Fibroblast of skin of right quadriceps (primary cell): ENCODE results near the gene TBX6.

Source experiments
- DNase-seq: peaks from one replicate; pipeline ENCODE4 v3.0.0-alpha.2; 2013

Gene TBX6

DNA sequence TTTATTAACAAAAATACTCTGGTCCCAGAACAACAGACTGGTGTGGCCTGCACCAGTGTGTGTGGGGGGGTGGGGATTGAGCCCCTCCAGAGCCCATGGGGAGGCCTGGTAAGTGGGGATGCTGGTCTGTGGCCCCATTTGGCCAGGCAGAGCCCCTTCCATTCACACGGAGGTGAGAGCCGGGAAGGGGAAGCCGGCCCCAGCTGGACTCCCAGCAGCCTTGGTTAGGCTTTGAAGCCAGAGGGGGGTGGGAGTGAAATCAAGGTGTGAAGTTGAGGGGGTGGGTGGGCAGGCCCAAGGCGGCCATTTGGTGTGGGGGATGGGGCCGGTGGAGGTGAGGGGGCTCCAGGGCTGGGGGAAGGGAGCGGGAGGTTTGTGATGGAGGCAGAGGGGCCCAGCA lies 5.9 kb downstream of the TBX6 start:
- no peak for DNase-seq

DNA sequence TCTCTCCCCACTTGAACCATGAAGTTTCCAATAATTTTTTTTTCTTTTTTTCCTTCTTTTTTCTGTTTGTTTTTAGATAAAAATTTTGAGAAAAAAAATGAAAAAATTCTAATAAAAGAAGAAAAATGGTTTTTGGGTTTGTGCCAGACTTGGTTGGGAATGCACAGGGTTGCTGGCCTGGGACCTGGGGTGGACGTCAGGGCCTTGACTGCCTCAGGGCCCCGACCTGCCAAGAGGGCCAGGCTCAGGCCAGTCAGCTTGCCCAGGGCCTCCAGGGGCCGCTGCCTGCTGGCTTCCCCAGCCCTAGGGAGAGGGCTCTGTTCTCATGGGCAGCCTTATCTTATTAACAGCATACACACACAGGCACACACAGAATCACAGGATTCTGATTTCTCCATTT lies 6.5 kb downstream of the TBX6 start:
- DNase-seq = no peak

DNA sequence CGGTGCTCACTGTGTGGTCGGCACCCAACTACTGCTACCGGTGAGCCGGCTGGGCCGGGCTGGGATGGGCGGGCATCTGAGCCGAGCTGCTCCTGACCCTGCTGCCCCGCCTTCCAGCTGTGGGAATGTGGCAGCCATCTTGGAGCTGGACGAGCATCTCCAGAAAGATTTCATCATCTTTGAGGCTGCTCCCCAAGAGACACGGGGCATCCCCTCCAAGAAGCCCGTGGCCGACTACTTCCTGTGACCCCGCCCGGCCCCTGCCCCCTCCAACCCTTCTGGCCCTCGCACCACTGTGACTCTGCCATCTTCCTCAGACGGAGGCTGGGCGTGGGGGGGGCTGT lies 6.9 kb downstream of the TBX6 start:
- no peak for DNase-seq

DNA sequence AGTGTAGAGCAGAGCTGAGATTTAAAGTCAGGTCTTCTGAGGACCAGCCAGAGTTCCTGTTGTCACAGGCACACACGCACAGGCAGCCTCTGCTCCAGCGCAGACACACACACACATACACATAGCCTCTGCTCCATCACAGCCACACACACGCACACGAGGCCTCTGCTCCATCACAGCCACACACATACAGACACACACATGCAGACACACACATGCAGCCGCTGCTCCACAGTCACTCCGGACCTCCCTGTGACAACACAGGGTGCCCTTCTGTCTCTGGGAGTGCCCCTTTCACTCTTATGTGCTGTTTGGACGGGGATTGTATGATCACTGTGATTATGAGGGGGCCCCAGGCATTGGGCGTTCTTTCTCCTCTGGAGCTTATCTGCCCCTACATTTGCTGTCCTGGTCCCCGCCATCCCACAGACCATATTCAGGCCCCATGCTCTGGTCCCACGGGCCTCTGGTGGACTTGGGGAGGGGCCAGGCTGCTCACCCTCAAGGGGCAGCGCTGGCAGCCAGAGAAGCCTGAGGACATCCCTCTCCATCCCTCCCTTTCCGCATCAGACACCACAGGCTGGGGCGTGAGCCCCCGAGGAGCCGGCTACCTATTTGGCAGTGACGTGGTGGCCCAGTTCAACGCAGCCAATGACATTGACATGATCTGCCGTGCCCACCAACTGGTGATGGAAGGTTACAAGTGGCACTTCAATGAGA lies 7.5 kb downstream of the TBX6 start:
- no peak for DNase-seq

DNA sequence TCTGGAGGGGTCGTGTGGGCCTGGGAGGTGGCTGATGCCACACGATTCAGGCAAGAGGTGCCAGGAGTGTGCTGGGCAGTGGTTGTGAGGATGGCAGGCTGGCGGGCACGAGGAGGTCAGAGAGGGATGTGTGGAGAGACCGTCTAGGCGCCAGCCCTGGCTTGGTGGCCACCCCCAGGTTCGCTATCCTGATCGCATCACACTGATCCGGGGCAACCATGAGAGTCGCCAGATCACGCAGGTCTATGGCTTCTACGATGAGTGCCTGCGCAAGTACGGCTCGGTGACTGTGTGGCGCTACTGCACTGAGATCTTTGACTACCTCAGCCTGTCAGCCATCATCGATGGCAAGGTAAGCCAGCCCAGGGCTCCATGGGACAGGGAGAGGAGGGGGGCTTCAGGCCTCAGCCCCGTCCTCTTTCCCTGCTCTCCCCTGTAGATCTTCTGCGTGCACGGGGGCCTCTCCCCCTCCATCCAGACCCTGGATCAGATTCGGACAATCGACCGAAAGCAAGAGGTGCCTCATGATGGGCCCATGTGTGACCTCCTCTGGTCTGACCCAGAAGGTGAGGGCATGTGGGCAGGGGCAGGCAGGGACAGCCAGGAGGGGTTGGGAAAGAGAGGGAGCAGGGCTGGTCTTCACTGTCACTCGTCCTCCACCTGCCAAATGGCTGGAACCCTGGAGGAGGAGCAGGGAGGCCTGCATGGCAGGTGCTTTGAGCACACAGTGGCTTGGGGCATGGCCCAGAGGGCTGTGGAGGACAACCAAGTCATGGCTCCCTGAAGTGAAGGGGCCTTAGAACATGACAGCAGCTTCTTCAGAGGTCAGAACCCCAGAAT lies 8.3 kb downstream of the TBX6 start:
- DNase-seq = no peak

DNA sequence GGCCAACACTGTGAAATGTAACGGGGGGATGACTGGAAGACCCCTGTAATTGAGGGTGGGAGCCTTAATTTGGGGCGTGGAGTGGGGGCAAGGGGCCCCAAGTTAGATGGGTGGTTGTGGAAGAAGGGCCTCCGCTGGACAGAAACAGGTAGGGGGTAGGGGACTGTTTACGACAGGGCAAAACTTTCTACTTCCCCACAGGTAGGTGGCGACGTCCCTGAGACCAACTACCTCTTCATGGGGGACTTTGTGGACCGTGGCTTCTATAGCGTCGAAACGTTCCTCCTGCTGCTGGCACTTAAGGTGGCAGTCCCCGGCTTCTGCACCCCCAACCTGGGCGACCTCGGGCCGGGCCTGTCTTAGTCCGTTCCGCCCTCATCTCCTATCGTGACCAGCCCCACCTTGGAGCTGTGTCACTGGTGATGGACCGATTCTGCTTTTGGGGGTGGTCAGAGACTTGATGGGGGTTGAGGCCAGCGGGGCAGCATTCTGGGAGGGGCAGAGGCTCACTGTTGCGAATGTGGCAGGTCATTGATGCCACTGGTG lies 9.1 kb downstream of the TBX6 start:
- DNase-seq = no peak

DNA sequence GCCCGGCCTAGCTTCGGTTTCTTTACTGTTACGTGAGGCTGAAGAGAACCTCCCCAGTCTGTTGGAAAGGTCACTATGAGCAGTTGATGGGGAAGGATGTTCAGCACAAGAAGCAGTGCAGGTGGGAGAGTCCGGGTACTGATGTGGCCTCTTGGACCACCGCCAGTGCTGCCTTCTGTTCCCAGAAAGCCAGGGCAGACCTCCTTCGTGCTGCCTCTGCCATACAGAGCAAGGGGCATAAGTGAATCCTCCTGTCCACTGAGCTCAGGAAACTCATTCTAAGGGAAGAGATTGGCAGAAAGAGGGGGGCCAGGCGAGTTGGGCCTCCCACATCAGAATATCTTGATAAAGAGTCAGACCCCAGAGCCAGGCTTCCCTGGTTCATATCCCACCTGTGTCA lies 12.2 kb downstream of the TBX6 start:
- no peak for DNase-seq

DNA sequence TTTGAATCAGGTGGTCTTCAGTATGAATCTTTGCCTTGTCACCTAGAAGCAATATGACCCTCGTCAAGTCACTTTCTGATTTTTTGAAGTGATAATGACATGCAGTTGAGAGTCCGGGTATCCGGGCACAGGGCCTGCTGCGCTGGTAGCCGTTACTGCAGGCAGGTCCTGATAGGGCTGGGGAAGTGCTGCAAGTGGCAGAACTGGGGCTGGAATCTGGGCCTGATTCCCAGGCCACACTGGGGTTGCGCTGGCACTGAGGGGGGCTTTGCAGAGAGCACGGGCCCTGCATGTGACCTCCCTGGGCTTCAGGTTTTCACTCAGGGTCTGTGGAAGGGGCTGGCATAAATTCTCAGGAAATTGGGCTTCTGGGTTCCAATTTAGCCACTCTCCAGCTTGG lies 13.0 kb downstream of the TBX6 start:
- DNase-seq = no peak

DNA sequence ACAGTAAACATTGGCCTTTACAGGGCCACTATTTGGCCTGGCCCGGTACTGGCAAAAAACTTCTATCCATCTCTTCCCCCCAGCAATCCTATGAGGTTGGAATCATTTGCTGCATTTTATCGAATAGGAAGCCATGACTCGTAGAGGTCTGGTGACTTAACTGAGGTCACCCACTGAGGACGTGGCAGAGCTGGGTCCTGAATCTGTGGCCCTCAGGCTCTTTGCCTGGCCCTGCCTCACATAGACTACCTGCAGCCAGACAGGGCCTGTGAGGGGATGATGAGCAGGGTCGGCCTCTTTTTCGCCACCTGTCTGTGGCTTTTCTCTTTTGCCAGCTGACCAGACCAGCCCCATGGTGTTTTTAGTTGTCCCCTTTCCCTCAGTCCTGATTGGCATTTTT lies 14.1 kb downstream of the TBX6 start:
- no peak for DNase-seq

DNA sequence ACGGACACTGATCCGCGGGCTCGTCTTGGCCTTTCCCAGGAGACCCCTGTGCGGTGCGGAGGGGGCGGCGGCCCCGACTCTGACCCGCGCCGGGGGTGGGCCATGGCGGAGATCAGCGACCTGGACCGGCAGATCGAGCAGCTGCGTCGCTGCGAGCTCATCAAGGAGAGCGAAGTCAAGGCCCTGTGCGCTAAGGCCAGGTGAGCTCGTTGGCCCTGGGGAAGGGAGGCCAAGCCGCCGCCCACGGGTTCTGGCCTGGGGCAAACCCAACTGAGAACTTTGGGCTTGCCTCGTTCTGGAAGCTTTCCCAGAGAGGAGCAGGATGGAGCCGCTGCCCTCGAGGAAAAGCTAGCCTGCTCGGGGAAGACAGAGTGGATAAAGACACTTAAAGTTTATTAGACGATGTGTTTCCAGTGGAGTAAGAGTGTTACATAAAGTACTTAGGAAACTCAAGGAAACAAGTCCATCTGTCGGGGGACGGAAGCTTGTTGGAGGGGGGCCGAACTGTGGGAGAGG lies 15.4 kb downstream of the TBX6 start:
- no peak for DNase-seq

DNA sequence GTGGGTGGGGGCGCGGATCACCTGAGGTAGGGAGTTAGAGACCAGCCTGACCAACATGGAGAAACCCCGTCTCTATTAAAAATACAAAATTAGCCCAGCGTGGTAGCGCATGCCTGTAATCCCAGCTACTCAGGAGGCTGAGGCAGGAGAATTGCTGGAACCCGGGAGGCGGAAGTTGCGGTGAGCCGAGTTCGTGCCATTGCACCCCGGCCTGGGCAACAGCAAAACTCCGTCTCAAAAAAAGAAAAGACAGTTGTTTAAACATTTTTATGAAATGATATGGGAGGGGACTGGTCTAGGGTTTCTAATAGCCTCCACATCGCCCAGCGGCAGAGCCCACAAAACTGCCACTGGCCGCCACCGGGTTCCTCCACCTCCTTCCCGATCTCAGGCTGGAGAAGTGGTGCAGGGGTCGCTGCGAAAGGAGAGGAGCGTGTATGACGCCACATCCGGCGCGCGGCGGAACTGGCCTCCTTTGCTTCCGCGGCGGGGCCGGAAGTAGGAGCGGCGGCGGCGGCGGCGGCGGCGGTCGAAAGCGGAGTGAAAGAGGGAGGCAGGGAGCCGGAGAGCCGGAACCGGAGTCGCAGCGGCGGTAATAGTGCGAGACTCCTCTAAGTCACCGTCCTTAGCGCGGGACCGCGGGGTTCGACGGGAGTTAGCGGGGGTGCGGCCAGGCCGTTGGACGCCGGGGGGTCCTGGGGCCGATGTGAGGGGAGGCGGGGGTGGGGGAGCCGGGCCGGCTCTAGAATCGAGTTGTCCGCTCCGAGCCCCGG lies 16.0 kb downstream of the TBX6 start, which contains the start of gene PPP4C:
TSS of gene PPP4C (plus strand) at position 492 of the 773 bp plus-strand sequence. CDS start 384 bp downstream, outside the sequence.
- peak; percentile 86 for DNase-seq

DNA sequence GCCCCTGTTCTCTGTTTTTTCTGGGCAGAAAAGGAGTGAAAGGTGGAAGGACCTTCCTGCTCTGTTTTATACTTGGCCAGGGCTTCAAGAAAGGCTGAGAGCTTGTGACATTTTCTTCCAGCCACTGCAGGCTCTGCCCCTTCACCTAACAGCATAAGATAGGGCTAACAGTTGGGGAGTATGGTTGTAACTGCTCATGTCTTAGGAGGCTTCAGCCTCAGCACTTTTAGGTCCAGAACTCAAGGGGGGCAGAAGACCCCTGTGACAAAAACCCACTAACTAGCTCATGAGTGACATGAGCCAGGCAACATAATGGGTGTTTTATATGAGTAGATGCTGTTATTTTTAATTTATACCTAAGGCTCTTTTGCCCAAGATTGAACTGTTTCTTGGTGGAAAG lies 21.2 kb downstream of the TBX6 start:
- no peak for DNase-seq

DNA sequence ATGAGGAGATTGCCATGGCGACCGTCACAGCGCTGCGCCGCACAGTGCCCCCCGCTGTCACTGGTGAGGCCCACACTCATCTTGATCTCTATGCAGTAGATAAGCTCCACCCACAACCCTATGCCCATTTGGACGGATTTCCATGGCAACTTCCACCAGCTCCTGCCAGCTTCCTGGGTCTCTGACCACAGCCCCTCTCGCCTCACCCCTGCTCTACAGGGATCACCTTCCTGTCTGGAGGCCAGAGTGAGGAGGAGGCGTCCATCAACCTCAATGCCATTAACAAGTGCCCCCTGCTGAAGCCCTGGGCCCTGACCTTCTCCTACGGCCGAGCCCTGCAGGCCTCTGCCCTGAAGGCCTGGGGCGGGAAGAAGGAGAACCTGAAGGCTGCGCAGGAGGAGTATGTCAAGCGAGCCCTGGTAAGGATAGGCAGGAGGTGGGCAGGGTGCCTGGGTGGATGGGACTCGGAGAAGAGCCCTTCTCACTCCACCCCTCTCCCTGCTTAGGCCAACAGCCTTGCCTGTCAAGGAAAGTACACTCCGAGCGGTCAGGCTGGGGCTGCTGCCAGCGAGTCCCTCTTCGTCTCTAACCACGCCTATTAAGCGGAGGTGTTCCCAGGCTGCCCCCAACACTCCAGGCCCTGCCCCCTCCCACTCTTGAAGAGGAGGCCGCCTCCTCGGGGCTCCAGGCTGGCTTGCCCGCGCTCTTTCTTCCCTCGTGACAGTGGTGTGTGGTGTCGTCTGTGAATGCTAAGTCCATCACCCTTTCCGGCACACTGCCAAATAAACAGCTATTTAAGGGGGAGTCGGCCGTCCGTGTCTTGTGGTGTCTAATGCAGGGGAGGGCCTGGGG lies 21.9 kb downstream of the TBX6 start:
- DNase-seq = no peak

DNA sequence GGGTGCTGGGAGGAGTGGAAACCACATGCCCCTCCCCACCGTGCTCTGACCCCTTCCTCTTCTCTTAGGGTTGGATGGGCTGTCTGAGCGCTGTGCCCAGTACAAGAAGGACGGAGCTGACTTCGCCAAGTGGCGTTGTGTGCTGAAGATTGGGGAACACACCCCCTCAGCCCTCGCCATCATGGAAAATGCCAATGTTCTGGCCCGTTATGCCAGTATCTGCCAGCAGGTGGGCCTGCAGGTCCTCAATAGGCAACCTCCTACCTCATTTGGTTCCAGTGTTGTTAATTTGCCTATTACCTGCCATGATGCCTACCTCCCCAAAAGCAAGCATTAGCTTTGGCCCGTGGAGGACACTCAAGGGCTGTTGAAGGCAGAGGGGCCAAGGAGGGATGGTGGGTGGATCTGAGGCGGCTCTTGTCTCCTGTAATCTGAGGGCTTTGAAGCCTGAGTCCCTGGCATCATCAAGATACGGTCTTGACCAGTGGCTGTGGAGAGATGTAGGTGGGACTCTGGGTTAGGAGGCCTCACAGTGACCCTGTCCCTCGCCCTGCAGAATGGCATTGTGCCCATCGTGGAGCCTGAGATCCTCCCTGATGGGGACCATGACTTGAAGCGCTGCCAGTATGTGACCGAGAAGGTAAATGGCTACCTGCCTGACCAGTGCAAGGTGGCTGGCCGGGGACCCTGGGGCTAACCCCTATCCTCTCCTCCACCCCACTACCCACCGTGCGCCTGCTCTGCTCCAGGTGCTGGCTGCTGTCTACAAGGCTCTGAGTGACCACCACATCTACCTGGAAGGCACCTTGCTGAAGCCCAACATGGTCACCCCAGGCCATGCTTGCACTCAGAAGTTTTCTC lies 22.7 kb downstream of the TBX6 start:
- DNase-seq = no peak

DNA sequence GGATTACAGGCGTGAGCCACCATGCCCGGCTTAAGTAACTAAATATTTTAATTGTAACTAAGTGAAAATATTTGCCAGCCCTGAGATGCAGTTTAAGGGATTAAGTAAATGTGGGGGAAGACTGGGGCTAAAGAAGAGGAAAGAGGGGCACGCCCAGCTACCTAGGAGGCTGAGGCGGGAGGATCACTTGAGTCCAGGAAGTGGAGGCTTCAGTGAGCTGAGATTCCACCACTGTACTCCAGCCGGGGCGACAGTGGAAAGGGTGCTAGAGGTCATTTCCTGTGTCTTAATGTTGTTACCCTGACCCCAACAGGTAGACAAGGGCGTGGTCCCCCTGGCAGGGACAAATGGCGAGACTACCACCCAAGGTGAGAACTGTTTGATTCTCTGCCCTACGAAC lies 23.4 kb downstream of the TBX6 start:
- DNase-seq = no peak

DNA sequence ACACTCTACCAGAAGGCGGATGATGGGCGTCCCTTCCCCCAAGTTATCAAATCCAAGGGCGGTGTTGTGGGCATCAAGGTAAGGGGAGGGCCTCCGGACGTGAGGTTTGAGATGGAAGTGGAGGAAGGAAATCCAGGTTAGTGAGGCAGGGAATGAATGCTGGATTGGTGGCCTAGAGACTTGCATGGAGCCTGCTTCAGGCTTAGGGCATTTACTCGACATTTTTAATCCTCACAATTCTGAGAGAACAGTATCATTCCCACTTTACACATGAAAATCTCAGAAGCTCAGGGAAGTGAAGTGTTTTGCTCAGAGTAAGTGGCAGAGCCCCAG lies 24.2 kb downstream of the TBX6 start:
- DNase-seq = no peak

DNA sequence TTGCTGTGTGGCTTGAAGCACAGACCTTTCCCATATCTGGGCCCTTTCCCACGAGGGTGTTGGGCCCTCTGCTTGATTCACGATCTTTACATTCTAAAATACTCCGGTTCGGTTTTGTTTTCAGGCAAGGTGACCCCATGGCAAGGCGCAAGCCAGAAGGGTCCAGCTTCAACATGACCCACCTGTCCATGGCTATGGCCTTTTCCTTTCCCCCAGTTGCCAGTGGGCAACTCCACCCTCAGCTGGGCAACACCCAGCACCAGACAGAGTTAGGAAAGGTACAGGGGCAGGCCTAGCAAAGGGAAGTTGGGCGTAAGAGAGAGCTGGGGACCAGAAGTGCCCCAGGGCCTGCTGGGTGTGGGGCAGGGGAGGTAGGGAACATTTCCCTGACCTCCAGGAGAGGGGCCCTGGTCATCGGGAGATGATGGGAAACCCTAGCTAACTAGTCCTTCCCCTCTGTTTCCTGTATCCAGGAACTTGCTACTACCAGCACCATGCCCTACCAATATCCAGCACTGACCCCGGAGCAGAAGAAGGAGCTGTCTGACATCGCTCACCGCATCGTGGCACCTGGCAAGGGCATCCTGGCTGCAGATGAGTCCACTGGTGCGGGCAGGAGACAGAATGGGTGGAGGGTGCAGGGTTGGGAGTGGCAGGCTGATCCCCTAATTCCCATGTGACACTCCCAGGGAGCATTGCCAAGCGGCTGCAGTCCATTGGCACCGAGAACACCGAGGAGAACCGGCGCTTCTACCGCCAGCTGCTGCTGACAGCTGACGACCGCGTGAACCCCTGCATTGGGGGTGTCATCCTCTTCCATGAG lies 24.8 kb downstream of the TBX6 start:
- no peak for DNase-seq

DNA sequence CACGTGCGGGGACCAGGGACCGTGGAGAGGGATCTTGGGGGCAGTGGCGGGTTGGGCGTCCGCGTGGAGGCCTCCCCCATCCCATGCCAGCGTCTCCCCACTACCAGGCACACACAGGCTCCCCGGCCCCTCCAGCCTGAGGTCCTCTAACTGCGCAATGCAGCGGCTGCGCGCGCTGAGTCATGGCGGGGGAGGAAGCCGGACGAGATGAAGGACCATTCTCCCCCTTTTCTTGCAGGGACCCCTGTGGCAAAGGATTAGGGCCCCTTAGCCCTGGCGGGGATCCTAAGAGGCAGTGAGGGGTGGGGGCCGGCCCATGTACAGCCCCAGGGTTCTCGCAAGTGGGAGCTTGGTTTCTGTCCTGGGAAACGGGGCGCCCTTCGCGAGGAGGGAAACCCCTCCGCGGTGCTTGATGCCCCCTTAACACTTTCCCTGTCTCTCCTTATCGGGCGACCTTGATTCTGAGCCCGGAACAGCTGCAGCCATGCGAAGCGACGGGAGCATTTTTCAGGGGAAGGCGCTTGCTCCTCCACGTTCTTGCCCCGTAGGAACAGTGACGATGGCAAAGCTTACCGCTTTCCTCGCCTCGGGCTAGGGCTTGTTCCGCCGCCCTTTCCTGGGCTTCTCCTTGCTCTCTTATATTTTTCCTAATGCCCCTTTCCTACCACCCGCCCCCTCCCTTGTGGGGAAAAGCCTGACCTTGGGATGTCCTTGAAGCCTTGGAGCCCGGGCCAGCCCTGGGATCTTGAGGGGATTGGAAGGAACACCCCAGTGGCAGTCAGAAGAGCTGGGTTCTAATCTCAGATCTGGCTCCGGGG lies 25.6 kb downstream of the TBX6 start:
- peak; percentile 62 for DNase-seq
